ENCODE data around the gene TFDP2.
A peak's percentile ranks its signal among the peaks of the same experiment; 100 is the strongest.

Gene TFDP2

DNA sequence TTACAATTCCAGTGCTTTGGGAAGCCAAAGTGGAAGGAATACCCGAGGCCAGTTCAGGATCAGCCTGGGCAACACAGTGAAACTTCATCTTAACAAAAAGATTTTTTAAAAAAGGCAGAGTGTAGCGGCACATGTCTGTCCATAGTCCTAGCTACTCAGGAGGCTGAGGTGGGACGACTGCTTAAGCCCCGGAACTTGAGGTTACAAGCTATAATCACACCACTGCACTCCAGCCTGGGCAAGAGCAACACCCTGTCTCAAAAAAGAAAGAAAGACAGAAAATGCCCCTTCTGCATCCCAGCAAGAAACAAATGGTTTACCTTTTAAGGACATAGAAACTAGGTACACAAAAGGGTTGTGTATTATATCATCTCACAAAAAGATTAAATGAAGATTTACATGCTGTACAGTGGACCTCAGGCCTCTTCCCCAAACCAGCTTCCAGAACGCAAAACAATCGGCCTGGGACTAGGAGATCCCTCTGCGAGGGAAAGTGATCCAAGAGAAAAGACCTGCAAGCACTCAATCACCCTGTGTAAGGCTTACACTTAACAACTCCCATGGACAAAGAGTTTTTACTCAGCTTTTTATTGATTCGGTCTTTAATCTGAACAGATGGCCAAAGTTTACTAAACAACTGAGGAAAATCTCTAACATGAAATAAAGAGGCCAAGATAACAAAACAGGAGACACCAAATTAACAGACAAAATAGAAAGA is 21.2 kb downstream of the TFDP2 start:
- no peak overlapping the region for H3K4me2 ChIP-seq (ENCODE audit: insufficient read depth, low read length, poor library complexity, severe bottlenecking)
- no peak overlapping the region for H4K91ac ChIP-seq (ENCODE audit: low read depth, low read length, poor library complexity)
- H3K4me1 ChIP-seq (ENCODE audit: control insufficient read depth in 2 of 2, insufficient read depth in 1 of 2, low read depth in 1 of 2, low read length in 2 of 2): peaks cover 3% of the 10 kb centered on the region in 2 donors
- H3K9me3 ChIP-seq (replicated peaks in 1 of 2; ENCODE audit: control insufficient read depth in 2 of 2, insufficient read depth in 1 of 2, low read depth in 1 of 2, low read length in 2 of 2): no peaks in the 10 kb centered on the region
- no peak for DNase-seq (ENCODE audit: low spot score)
- H3K14ac ChIP-seq (ENCODE audit: low read length): no peak overlapping the region
- H3K79me1 ChIP-seq (ENCODE audit: low read depth, low read length): no peaks in the 10 kb centered on the region
- H2BK15ac ChIP-seq (ENCODE audit: low read length): no peak overlapping the region
- no peak overlapping the region for H2BK120ac ChIP-seq (ENCODE audit: low read depth, low read length)
- H3K4ac ChIP-seq (ENCODE audit: low read length): no peak overlapping the region
- H3K9ac ChIP-seq (ENCODE audit: low read depth, low read length, poor library complexity): no peak overlapping the region
- no CpG with 5 or more reads among the region's 8 CpGs for WGBS, 2 donors (ENCODE audit: extremely low coverage in 2 of 2, insufficient read length in 2 of 2, insufficient replicate concordance in 1 of 2)
- no peak overlapping the region for H2BK5ac ChIP-seq (ENCODE audit: low read length)
- H3K36me3 ChIP-seq (replicated peaks in 1 of 2; ENCODE audit: control insufficient read depth in 2 of 2, insufficient read depth in 2 of 2, low read length in 2 of 2): no peaks in the 10 kb centered on the region
- H2AFZ ChIP-seq (ENCODE audit: low read length): no peak overlapping the region
- H3K27ac ChIP-seq (replicated peaks; ENCODE audit: low read length): peak overlapping the region; percentile 79
- H2BK12ac ChIP-seq (ENCODE audit: low read length): no peak overlapping the region
- H2AK5ac ChIP-seq (ENCODE audit: low read depth, low read length): no peak overlapping the region
- H4K8ac ChIP-seq (ENCODE audit: low read depth, low read length): no peak overlapping the region
- H3K4me3 ChIP-seq (ENCODE audit: low read length in 2 of 2): no peak overlapping the region
- no peaks in the 10 kb centered on the region for H3K27me3 ChIP-seq (ENCODE audit: control insufficient read depth in 3 of 3, insufficient read depth in 3 of 3, low read depth in 1 of 3, low read length in 3 of 3)
- H3K23ac ChIP-seq (ENCODE audit: low read depth, low read length, poor library complexity): no peak overlapping the region
- H3K18ac ChIP-seq (ENCODE audit: low read length): peak overlapping the region; percentile 9

- Histone ChIP-seq H3K23ac (ENCODE audit: low read depth, low read length, poor library complexity) (no peak overlapping the region), H3K4me1 (ENCODE audit: control insufficient read depth in 2 of 2, insufficient read depth in 1 of 2, low read depth in 1 of 2, low read length in 2 of 2) (peaks cover 3% of the 10 kb centered on the region in 2 donors), H3K4me2 (ENCODE audit: insufficient read depth, low read length, poor library complexity, severe bottlenecking) (no peak overlapping the region), H3K9ac (ENCODE audit: low read depth, low read length, poor library complexity) (no peak overlapping the region), H3K9me3 (replicated peaks in 1 of 2; ENCODE audit: control insufficient read depth in 2 of 2, insufficient read depth in 1 of 2, low read depth in 1 of 2, low read length in 2 of 2) (no peaks in the 10 kb centered on the region), H3K27ac (replicated peaks; ENCODE audit: low read length) (no peak overlapping the region), H3K4ac (ENCODE audit: low read length) (no peak overlapping the region), H2BK120ac (ENCODE audit: low read depth, low read length) (no peak overlapping the region), H2AFZ (ENCODE audit: low read length) (no peak overlapping the region), H2BK12ac (ENCODE audit: low read length) (no peak overlapping the region), H2BK15ac (ENCODE audit: low read length) (no peak overlapping the region), H2BK5ac (ENCODE audit: low read length) (no peak overlapping the region), H2AK5ac (ENCODE audit: low read depth, low read length) (no peak overlapping the region), H3K18ac (ENCODE audit: low read length) (no peak overlapping the region), H3K14ac (ENCODE audit: low read length) (no peak overlapping the region), H3K79me1 (ENCODE audit: low read depth, low read length) (no peaks in the 10 kb centered on the region), H3K4me3 (ENCODE audit: low read length in 2 of 2) (no peak overlapping the region), H4K91ac (ENCODE audit: low read depth, low read length, poor library complexity) (no peak overlapping the region), H3K27me3 (ENCODE audit: control insufficient read depth in 3 of 3, insufficient read depth in 3 of 3, low read depth in 1 of 3, low read length in 3 of 3) (no peaks in the 10 kb centered on the region), H4K8ac (ENCODE audit: low read depth, low read length) (no peak overlapping the region), H3K36me3 (replicated peaks in 1 of 2; ENCODE audit: control insufficient read depth in 2 of 2, insufficient read depth in 2 of 2, low read length in 2 of 2) (no peaks in the 10 kb centered on the region)
- no peak for DNase-seq (ENCODE audit: low spot score)
- no CpG with 5 or more reads among the region's 2 CpGs for WGBS, 2 donors (ENCODE audit: extremely low coverage in 2 of 2, insufficient read length in 2 of 2, insufficient replicate concordance in 1 of 2)
Measured at GRCh38 chr3:142124243-142124642, 25.1 kb downstream of the TFDP2 start.

DNA sequence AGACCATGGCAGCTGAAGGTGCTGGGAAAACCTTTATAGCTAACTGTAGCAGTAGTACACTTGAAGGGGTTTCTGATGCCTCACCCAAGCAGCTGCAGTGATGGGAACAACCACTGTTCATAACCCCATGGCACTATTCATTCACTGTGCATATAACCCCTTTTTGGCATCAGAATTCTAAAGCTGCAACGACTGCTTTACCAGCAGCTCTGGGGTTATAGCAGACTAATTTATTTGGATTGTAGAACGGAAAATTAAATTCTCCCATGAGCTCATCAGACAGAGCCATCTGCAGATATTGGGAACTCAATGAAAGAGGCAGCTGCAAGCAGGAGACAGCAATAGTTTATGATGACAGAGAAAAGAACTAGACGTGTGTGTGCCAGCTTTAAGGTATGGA is 28.6 kb downstream of the TFDP2 start:
- H2AFZ ChIP-seq (ENCODE audit: low read length): no peak overlapping the region
- H3K4ac ChIP-seq (ENCODE audit: low read length): no peak overlapping the region
- no peak overlapping the region for H2BK120ac ChIP-seq (ENCODE audit: low read depth, low read length)
- no peak overlapping the region for H2BK15ac ChIP-seq (ENCODE audit: low read length)
- no peak overlapping the region for H3K4me3 ChIP-seq (ENCODE audit: low read length in 2 of 2)
- WGBS, 2 donors (ENCODE audit: extremely low coverage in 2 of 2, insufficient read length in 2 of 2, insufficient replicate concordance in 1 of 2): no CpG with 5 or more reads among the region's 3 CpGs
- no peak overlapping the region for H4K8ac ChIP-seq (ENCODE audit: low read depth, low read length)
- no peak overlapping the region for H3K27ac ChIP-seq (replicated peaks; ENCODE audit: low read length)
- H2BK5ac ChIP-seq (ENCODE audit: low read length): no peak overlapping the region
- H3K4me2 ChIP-seq (ENCODE audit: insufficient read depth, low read length, poor library complexity, severe bottlenecking): no peak overlapping the region
- H4K91ac ChIP-seq (ENCODE audit: low read depth, low read length, poor library complexity): no peak overlapping the region
- no peaks in the 10 kb centered on the region for H3K4me1 ChIP-seq (ENCODE audit: control insufficient read depth in 2 of 2, insufficient read depth in 1 of 2, low read depth in 1 of 2, low read length in 2 of 2)
- no peaks in the 10 kb centered on the region for H3K27me3 ChIP-seq (ENCODE audit: control insufficient read depth in 3 of 3, insufficient read depth in 3 of 3, low read depth in 1 of 3, low read length in 3 of 3)
- H3K23ac ChIP-seq (ENCODE audit: low read depth, low read length, poor library complexity): no peak overlapping the region
- no peak overlapping the region for H2AK5ac ChIP-seq (ENCODE audit: low read depth, low read length)
- H3K18ac ChIP-seq (ENCODE audit: low read length): no peak overlapping the region
- no peak overlapping the region for H2BK12ac ChIP-seq (ENCODE audit: low read length)
- H3K9me3 ChIP-seq (replicated peaks in 1 of 2; ENCODE audit: control insufficient read depth in 2 of 2, insufficient read depth in 1 of 2, low read depth in 1 of 2, low read length in 2 of 2): no peaks in the 10 kb centered on the region
- H3K14ac ChIP-seq (ENCODE audit: low read length): no peak overlapping the region
- DNase-seq (ENCODE audit: low spot score): no peak
- no peaks in the 10 kb centered on the region for H3K79me1 ChIP-seq (ENCODE audit: low read depth, low read length)
- no peaks in the 10 kb centered on the region for H3K36me3 ChIP-seq (replicated peaks in 1 of 2; ENCODE audit: control insufficient read depth in 2 of 2, insufficient read depth in 2 of 2, low read length in 2 of 2)
- no peak overlapping the region for H3K9ac ChIP-seq (ENCODE audit: low read depth, low read length, poor library complexity)

- H2BK15ac ChIP-seq (ENCODE audit: low read length): no peak overlapping the region
- no peak overlapping the region for H3K23ac ChIP-seq (ENCODE audit: low read depth, low read length, poor library complexity)
- no peak overlapping the region for H2BK12ac ChIP-seq (ENCODE audit: low read length)
- no peak overlapping the region for H3K27ac ChIP-seq (replicated peaks; ENCODE audit: low read length)
- no peaks in the 10 kb centered on the region for H3K27me3 ChIP-seq (ENCODE audit: control insufficient read depth in 3 of 3, insufficient read depth in 3 of 3, low read depth in 1 of 3, low read length in 3 of 3)
- H3K4ac ChIP-seq (ENCODE audit: low read length): no peak overlapping the region
- no peaks in the 10 kb centered on the region for H3K36me3 ChIP-seq (replicated peaks in 1 of 2; ENCODE audit: control insufficient read depth in 2 of 2, insufficient read depth in 2 of 2, low read length in 2 of 2)
- H3K79me1 ChIP-seq (ENCODE audit: low read depth, low read length): no peaks in the 10 kb centered on the region
- no peak overlapping the region for H2AK5ac ChIP-seq (ENCODE audit: low read depth, low read length)
- H3K4me1 ChIP-seq (ENCODE audit: control insufficient read depth in 2 of 2, insufficient read depth in 1 of 2, low read depth in 1 of 2, low read length in 2 of 2): no peaks in the 10 kb centered on the region
- H3K9me3 ChIP-seq (replicated peaks in 1 of 2; ENCODE audit: control insufficient read depth in 2 of 2, insufficient read depth in 1 of 2, low read depth in 1 of 2, low read length in 2 of 2): no peaks in the 10 kb centered on the region
- H4K8ac ChIP-seq (ENCODE audit: low read depth, low read length): no peak overlapping the region
- H3K9ac ChIP-seq (ENCODE audit: low read depth, low read length, poor library complexity): no peak overlapping the region
- no peak overlapping the region for H3K18ac ChIP-seq (ENCODE audit: low read length)
- no peak overlapping the region for H4K91ac ChIP-seq (ENCODE audit: low read depth, low read length, poor library complexity)
- no peak for DNase-seq (ENCODE audit: low spot score)
- no peak overlapping the region for H3K4me3 ChIP-seq (ENCODE audit: low read length in 2 of 2)
- no peak overlapping the region for H2BK5ac ChIP-seq (ENCODE audit: low read length)
- WGBS, 2 donors (ENCODE audit: extremely low coverage in 2 of 2, insufficient read length in 2 of 2, insufficient replicate concordance in 1 of 2): no CpG with 5 or more reads among the region's 3 CpGs
- no peak overlapping the region for H2BK120ac ChIP-seq (ENCODE audit: low read depth, low read length)
- no peak overlapping the region for H3K4me2 ChIP-seq (ENCODE audit: insufficient read depth, low read length, poor library complexity, severe bottlenecking)
- no peak overlapping the region for H2AFZ ChIP-seq (ENCODE audit: low read length)
- H3K14ac ChIP-seq (ENCODE audit: low read length): no peak overlapping the region
Measured at GRCh38 chr3:142118911-142119310, 30.4 kb downstream of the TFDP2 start.
